Measurements from ENCODE around the gene PHC2. TPM values are rescaled to one million over a fixed set of nuclear protein-coding genes. Genes with fewer than 3 reads are reported as not detected.

PHC2 gene
- total RNA-seq, 2 experiments from 2014 or later: 37.7 to 39.5 TPM

GRCh38 chr1:33400153-33400911 is 30.6 kb downstream of the PHC2 start:
- no peak overlapping the region for H3K4me3 ChIP-seq (ENCODE audit: low read length)
- ATAC-seq (ENCODE audit: poor library complexity): no peak
- DNase-seq: no peak
- H3K4me3 Mint-ChIP-seq: no peak overlapping the region
- no peaks in the 10 kb centered on the region for H3K27me3 ChIP-seq (ENCODE audit: control insufficient read depth in 1 of 2, insufficient read depth in 2 of 2, low read length in 2 of 2)
- no peak for TF ChIP-seq CTCF (IDR thresholded peaks at IDR 0.05)
- no peaks in the 10 kb centered on the region for H3K36me3 Mint-ChIP-seq (ENCODE audit: low read depth)
- H3K9me3 Mint-ChIP-seq: no peaks in the 10 kb centered on the region
- H3K4me1 ChIP-seq (ENCODE audit: insufficient read depth, low read length): peaks cover 6% of the 10 kb centered on the region
- CTCF ChIA-PET: no interaction called here
- H3K36me3 ChIP-seq (ENCODE audit: insufficient read depth, low read length): no peaks in the 10 kb centered on the region
- H3K27ac Mint-ChIP-seq: no peak overlapping the region
- H3K9me3 ChIP-seq (ENCODE audit: control insufficient read depth in 1 of 2, insufficient read depth in 1 of 2, low read length in 2 of 2): no peaks in the 10 kb centered on the region
- POLR2A ChIA-PET: no interaction called here
- peaks cover 7% of the 10 kb centered on the region for H3K4me1 Mint-ChIP-seq (ENCODE audit: low read depth)
- no peak overlapping the region for H3K27ac ChIP-seq (ENCODE audit: low read depth in 1 of 2, low read length in 2 of 2)
- intact Hi-C loops (cut with DNase I, micrococcal nuclease): no loop called here
- H3K27me3 Mint-ChIP-seq: no peaks in the 10 kb centered on the region

- TF ChIP-seq CTCF (IDR thresholded peaks at IDR 0.05): no peak
- DNase-seq: no peak
- no peaks in the 10 kb centered on the region for H3K27me3 Mint-ChIP-seq
- no peak for ATAC-seq (ENCODE audit: poor library complexity)
- H3K36me3 Mint-ChIP-seq (ENCODE audit: low read depth): no peaks in the 10 kb centered on the region
- ChIA-PET POLR2A (no interaction called here), CTCF (no interaction called here)
- Histone ChIP-seq H3K4me1 (ENCODE audit: insufficient read depth, low read length) (peaks cover 6% of the 10 kb centered on the region), H3K4me3 (ENCODE audit: low read length) (no peak overlapping the region), H3K36me3 (ENCODE audit: insufficient read depth, low read length) (no peaks in the 10 kb centered on the region), H3K9me3 (ENCODE audit: control insufficient read depth in 1 of 2, insufficient read depth in 1 of 2, low read length in 2 of 2) (no peaks in the 10 kb centered on the region), H3K27ac (ENCODE audit: low read depth in 1 of 2, low read length in 2 of 2) (no peak overlapping the region), H3K27me3 (ENCODE audit: control insufficient read depth in 1 of 2, insufficient read depth in 2 of 2, low read length in 2 of 2) (no peaks in the 10 kb centered on the region)
- H3K4me1 Mint-ChIP-seq (ENCODE audit: low read depth): peaks cover 7% of the 10 kb centered on the region
- no peaks in the 10 kb centered on the region for H3K9me3 Mint-ChIP-seq
- intact Hi-C loops (cut with DNase I, micrococcal nuclease): no loop called here
- no peak overlapping the region for H3K4me3 Mint-ChIP-seq
- H3K27ac Mint-ChIP-seq: no peak overlapping the region
These were observed 31.5 kb downstream of the PHC2 start for GRCh38 chr1:33399375-33399774.

- H3K27ac Mint-ChIP-seq: no peak overlapping the region
- Histone ChIP-seq H3K4me1 (ENCODE audit: insufficient read depth, low read length) (peaks cover 6% of the 10 kb centered on the region), H3K27ac (ENCODE audit: low read depth in 1 of 2, low read length in 2 of 2) (no peak overlapping the region), H3K4me3 (ENCODE audit: low read length) (no peak overlapping the region), H3K27me3 (ENCODE audit: control insufficient read depth in 1 of 2, insufficient read depth in 2 of 2, low read length in 2 of 2) (no peaks in the 10 kb centered on the region), H3K9me3 (ENCODE audit: control insufficient read depth in 1 of 2, insufficient read depth in 1 of 2, low read length in 2 of 2) (no peaks in the 10 kb centered on the region), H3K36me3 (ENCODE audit: insufficient read depth, low read length) (no peaks in the 10 kb centered on the region)
- no peak for DNase-seq
- H3K27me3 Mint-ChIP-seq: no peaks in the 10 kb centered on the region
- intact Hi-C loops (cut with DNase I, micrococcal nuclease): no loop called here
- peaks cover 7% of the 10 kb centered on the region for H3K4me1 Mint-ChIP-seq (ENCODE audit: low read depth)
- TF ChIP-seq CTCF (IDR thresholded peaks at IDR 0.05): no peak
- H3K36me3 Mint-ChIP-seq (ENCODE audit: low read depth): no peaks in the 10 kb centered on the region
- CTCF ChIA-PET: no interaction called here
- POLR2A ChIA-PET: no interaction called here
- no peaks in the 10 kb centered on the region for H3K9me3 Mint-ChIP-seq
- no peak for ATAC-seq (ENCODE audit: poor library complexity)
- no peak overlapping the region for H3K4me3 Mint-ChIP-seq
These were observed 32.9 kb downstream of the PHC2 start for GRCh38 chr1:33397994-33398393.

Data from CD4-positive, alpha-beta T cell (primary cell).